ENCODE results near the gene CA10. TPM values are rescaled to one million over a fixed set of nuclear protein-coding genes. Genes with fewer than 3 reads are reported as not detected.

CA10 gene
- total RNA-seq, 1 donor from 2014 or later, result 0.20 TPM

- no peak overlapping the region for H3K4me3 Mint-ChIP-seq
- TF ChIP-seq, protein P1, sequence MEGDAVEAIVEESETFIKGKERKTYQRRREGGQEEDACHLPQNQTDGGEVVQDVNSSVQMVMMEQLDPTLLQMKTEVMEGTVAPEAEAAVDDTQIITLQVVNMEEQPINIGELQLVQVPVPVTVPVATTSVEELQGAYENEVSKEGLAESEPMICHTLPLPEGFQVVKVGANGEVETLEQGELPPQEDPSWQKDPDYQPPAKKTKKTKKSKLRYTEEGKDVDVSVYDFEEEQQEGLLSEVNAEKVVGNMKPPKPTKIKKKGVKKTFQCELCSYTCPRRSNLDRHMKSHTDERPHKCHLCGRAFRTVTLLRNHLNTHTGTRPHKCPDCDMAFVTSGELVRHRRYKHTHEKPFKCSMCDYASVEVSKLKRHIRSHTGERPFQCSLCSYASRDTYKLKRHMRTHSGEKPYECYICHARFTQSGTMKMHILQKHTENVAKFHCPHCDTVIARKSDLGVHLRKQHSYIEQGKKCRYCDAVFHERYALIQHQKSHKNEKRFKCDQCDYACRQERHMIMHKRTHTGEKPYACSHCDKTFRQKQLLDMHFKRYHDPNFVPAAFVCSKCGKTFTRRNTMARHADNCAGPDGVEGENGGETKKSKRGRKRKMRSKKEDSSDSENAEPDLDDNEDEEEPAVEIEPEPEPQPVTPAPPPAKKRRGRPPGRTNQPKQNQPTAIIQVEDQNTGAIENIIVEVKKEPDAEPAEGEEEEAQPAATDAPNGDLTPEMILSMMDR (IDR thresholded peaks at IDR 0.05; ENCODE audit: unreplicated experiment), result no peak
- H3K27me3 Mint-ChIP-seq (ENCODE audit: low read depth), result peaks cover 26% of the 10 kb centered on the region
- no peak overlapping the region for H3K27ac Mint-ChIP-seq
- no peaks in the 10 kb centered on the region for H3K4me1 Mint-ChIP-seq
- H3K9me3 Mint-ChIP-seq, result no peaks in the 10 kb centered on the region
- no peak for DNase-seq (ENCODE audit: low spot score in 2 of 2, unreplicated experiment in 2 of 2)
- no peaks in the 10 kb centered on the region for H3K36me3 Mint-ChIP-seq
Observed at GRCh38 chr17:52149626-52150025, 8.9 kb downstream of the CA10 start.

- no peak for DNase-seq (ENCODE audit: low spot score in 2 of 2, unreplicated experiment in 2 of 2)
- H3K4me3 Mint-ChIP-seq, result no peak overlapping the region
- TF ChIP-seq, protein P1 (IDR thresholded peaks at IDR 0.05; ENCODE audit: unreplicated experiment), result no peak
- H3K9me3 Mint-ChIP-seq, result no peaks in the 10 kb centered on the region
- no peaks in the 10 kb centered on the region for H3K36me3 Mint-ChIP-seq
- no peaks in the 10 kb centered on the region for H3K4me1 Mint-ChIP-seq
- H3K27ac Mint-ChIP-seq, result no peak overlapping the region
- peaks cover 20% of the 10 kb centered on the region for H3K27me3 Mint-ChIP-seq (ENCODE audit: low read depth)
Observed at GRCh38 chr17:52148969-52149351, 9.6 kb downstream of the CA10 start.

- H3K27ac Mint-ChIP-seq, result no peak overlapping the region
- peaks cover 15% of the 10 kb centered on the region for H3K27me3 Mint-ChIP-seq (ENCODE audit: low read depth)
Observed at GRCh38 chr17:52148288-52148968, 10.1 kb downstream of the CA10 start.

GRCh38 chr17:52147872-52148271, 10.6 kb downstream of the CA10 start:
- no peaks in the 10 kb centered on the region for H3K9me3 Mint-ChIP-seq
- no peaks in the 10 kb centered on the region for H3K4me1 Mint-ChIP-seq
- no peak overlapping the region for H3K27ac Mint-ChIP-seq
- no peak overlapping the region for H3K4me3 Mint-ChIP-seq
- H3K36me3 Mint-ChIP-seq, result no peaks in the 10 kb centered on the region
- H3K27me3 Mint-ChIP-seq (ENCODE audit: low read depth), result peaks cover 10% of the 10 kb centered on the region
- DNase-seq (ENCODE audit: low spot score in 2 of 2, unreplicated experiment in 2 of 2), result no peak
- TF ChIP-seq, protein P1 (IDR thresholded peaks at IDR 0.05; ENCODE audit: unreplicated experiment), result no peak

More at GRCh38 chr17:52148288-52148968, 10.1 kb downstream of the CA10 start:
- Mint-ChIP-seq H3K4me1 (no peaks in the 10 kb centered on the region), H3K4me3 (no peak overlapping the region), H3K9me3 (no peaks in the 10 kb centered on the region), H3K36me3 (no peaks in the 10 kb centered on the region)
- TF ChIP-seq, protein P1 (IDR thresholded peaks at IDR 0.05; ENCODE audit: unreplicated experiment), result no peak
- DNase-seq (ENCODE audit: low spot score in 2 of 2, unreplicated experiment in 2 of 2), result no peak

- Mint-ChIP-seq H3K27me3 (ENCODE audit: low read depth) (peaks cover 8% of the 10 kb centered on the region), H3K4me1 (no peaks in the 10 kb centered on the region), H3K9me3 (no peaks in the 10 kb centered on the region), H3K36me3 (no peaks in the 10 kb centered on the region), H3K27ac (no peak overlapping the region), H3K4me3 (no peak overlapping the region)
- no peak for DNase-seq (ENCODE audit: low spot score in 2 of 2, unreplicated experiment in 2 of 2)
- TF ChIP-seq, protein P1 (IDR thresholded peaks at IDR 0.05; ENCODE audit: unreplicated experiment), result no peak
Observed at GRCh38 chr17:52147431-52147830, 11.1 kb downstream of the CA10 start.

Data from mesothelial cell of epicardium (in vitro differentiated cells).